HG03135 (cell line): Measurements from ENCODE around the gene USP16.

ENCODE experiments used
- ATAC-seq: cut with Tn5 transposase; IDR thresholded peaks from one replicate; pipeline ENCODE4 v1.9.1; 2021; ENCODE audit warnings: mild to moderate bottlenecking, moderate library complexity; ENCODE audit not compliant: unreplicated experiment

USP16 gene

DNA sequence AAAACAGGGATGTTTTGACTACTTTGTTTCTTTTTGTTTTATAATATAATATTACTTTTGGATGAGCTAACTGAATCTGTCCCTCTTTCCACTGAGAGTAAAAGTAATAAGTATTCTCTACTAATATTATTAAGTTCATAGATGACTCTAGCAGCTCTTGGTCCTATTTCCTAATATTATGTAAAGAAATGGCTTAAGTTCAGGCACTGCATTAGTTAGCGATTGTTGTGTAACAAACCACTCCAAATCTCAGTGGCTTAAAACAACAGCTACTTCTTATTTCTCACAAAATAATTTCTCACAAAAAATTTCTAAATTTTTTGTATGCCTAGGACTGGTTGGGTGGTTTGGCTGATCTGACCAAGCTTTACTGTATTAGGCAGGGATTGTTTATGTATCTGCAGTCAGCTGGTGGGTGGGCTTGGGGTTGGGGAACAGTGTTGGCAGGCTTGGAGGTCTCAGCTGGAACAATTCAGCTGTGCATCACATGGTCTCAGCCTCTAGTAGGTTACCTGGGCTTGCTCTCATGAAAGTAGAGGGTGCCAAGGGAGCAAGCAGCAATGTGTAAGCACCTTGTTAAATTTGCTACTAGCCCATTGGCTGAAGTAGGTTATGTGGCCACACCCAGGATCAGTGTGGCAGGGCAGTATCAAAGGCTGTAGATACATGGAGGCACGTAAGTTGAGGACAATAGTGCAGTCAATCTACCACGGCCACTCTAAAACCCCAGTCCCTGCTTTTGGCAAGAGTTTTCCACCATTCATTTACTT, 57.8 kb downstream of the USP16 start:
- no peak for ATAC-seq

DNA sequence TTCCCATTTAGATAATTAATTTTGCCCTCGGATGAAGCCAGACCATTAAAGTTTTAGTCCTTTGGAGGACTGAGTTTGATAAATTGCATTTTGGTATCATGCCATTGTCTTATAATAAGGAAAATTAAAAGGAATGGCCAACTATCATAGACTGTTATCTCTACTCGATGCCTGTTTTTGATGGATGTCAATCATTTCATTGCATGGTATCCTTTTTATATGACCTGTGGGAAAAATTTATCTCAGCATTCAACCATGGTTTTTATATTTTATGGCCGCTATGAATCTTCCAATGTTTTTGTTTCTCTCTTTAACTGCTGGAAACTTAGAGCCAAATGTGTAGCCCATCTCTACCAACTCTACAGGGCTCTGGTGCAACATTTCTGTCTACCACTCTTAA, 58.8 kb downstream of the USP16 start:
- no peak for ATAC-seq

GRCh38 chr21:29084372-29084771, 59.9 kb downstream of the USP16 start:
- no peak for ATAC-seq

- no peak for ATAC-seq
Observed at GRCh38 chr21:29085106-29085752, 60.8 kb downstream of the USP16 start.

DNA sequence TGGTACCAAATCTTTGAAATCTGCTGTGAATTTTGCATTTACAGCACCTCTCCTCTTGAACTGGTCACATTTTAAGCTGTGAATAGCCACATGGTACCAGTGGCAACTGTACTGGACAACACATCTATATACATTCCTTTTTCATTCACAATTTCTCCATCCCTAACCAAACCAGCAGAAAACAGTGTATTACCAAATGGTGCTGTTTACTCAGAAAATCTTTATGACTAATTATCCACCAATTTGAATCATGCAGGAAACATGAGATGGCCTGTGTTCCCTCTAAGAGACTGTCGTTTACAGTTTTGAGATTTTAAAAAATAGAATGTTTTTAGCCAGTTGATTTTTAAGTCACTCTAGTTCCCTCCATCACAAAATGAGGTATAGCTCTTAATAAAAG, 66.6 kb downstream of the USP16 start:
- ATAC-seq: no peak

DNA sequence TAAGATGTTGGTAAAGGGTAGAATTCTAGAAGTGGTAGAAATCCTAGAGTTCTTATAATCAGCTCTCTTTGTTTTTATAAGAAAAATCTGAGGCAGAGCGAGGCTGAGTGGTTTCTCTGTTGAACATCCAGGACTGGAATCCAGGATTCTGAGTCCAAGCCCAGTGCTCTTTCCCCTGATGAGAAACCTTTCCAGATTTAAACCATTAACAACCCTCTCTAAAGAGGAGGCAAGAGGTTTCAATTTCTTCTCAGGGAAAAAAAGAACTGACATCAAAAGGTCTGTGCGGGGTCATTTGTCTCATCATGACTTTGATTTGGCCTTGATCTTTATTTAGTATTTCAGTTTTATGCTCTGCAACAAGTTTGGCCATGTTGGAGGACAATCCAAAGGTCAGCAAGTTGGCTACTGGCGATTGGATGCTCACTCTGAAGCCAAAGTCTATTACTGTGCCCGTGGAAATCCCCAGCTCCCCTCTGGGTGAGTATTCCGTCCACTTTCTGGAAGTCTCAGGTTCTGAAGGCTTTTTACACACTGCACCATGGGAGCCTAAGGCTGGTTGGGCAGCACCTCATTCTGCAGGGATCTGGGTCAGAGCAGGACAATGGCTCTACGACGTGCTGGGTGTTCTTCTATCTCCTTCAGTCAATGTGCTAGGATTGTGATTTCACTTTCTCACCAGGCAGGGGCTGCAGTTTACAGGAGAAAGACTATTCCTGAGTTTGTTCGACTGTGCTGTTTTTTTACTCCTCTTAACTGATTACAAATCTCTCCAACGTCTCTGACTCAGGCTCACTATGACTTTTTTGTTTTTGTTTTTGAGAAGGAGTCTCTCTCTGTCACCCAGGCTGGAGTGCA, 67.9 kb downstream of the USP16 start:
- no peak for ATAC-seq

DNA sequence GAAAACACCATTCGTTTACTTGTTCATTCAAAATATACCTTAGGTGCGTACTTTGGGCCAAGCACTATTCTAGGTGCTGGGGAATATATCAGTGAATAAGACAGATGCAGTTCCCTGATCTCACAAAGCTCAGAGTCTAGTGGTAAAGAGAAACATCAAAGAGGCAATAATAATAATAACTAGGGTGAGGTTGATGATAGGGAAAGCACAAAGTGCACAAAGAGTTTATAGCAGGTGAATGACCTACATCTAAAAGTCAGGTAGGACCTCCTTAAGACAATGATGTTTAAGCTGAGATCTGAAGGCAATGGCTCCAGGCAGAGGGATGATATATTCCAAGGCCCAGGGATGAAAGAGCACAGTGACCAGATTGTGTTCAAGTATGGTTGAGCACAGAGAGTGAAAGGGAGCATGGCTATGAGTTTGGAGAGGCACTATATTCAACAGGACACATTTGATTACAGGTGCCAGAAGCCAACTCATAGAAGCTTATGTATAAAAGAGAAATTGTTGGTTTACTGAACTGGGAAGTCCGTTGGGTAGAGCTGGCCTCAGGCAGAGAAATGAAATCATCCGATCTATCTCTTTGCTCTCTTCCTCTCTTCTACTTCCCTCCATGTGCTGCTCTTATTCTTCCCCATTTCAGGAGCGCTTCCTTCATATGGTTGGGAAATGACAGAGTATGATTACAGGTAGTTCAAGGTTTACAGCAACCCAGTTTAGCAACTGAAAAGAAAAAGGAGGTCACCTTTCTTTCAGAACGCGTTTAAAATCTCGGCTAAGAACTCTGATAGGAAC, 71.9 kb downstream of the USP16 start:
- no peak for ATAC-seq

GRCh38 chr21:29098156-29098555, 73.7 kb downstream of the USP16 start:
- ATAC-seq: no peak

GRCh38 chr21:29102791-29103257, 78.4 kb downstream of the USP16 start:
- no peak for ATAC-seq
